Measurements from ENCODE around the gene CLCN5.

GRCh38 chrX:50071494-50071893 is 149.1 kb downstream of the CLCN5 start:
- TF ChIP-seq, protein P1, sequence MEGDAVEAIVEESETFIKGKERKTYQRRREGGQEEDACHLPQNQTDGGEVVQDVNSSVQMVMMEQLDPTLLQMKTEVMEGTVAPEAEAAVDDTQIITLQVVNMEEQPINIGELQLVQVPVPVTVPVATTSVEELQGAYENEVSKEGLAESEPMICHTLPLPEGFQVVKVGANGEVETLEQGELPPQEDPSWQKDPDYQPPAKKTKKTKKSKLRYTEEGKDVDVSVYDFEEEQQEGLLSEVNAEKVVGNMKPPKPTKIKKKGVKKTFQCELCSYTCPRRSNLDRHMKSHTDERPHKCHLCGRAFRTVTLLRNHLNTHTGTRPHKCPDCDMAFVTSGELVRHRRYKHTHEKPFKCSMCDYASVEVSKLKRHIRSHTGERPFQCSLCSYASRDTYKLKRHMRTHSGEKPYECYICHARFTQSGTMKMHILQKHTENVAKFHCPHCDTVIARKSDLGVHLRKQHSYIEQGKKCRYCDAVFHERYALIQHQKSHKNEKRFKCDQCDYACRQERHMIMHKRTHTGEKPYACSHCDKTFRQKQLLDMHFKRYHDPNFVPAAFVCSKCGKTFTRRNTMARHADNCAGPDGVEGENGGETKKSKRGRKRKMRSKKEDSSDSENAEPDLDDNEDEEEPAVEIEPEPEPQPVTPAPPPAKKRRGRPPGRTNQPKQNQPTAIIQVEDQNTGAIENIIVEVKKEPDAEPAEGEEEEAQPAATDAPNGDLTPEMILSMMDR (IDR thresholded peaks at IDR 0.05): no peak
- no peak for TF ChIP-seq POLR2A (IDR thresholded peaks at IDR 0.05; ENCODE audit: low read depth)

Measured in esophagus muscularis mucosa (tissue), 3 donors.